NCI-H82 treated with DMSO at 0.1 percent for 48 hours (cell line): Measurements from ENCODE around the gene HS3ST3B1.

Experiments
- DNase-seq: peaks from one replicate; lab custom pipeline; 2025; ENCODE audit not compliant: unreplicated experiment; lab: John Stamatoyannopoulos, UW

Gene HS3ST3B1

GRCh38 chr17:14300575-14301278, at the start of gene HS3ST3B1:
HS3ST3B1 (plus strand) TSS chr17:14301081; CDS start chr17:14301519, 438 bp downstream.
- peak; percentile 99 for DNase-seq

- DNase-seq: peak; percentile 4
Observed at GRCh38 chr17:14261406-14261805, 39.5 kb upstream of the HS3ST3B1 start.

GRCh38 chr17:14268264-14268663, 32.6 kb upstream of the HS3ST3B1 start:
- no peak for DNase-seq

GRCh38 chr17:14269473-14269872, 31.4 kb upstream of the HS3ST3B1 start:
- DNase-seq: no peak

- peak; percentile 6 for DNase-seq
Observed at GRCh38 chr17:14270508-14270907, 30.4 kb upstream of the HS3ST3B1 start.

GRCh38 chr17:14276535-14277250, 24.2 kb upstream of the HS3ST3B1 start:
- DNase-seq: no peak

GRCh38 chr17:14281530-14281929, 19.4 kb upstream of the HS3ST3B1 start:
- no peak for DNase-seq

- DNase-seq: no peak
Observed at GRCh38 chr17:14282726-14283125, 18.2 kb upstream of the HS3ST3B1 start.

- no peak for DNase-seq
Observed at GRCh38 chr17:14289162-14289561, 11.7 kb upstream of the HS3ST3B1 start.

- no peak for DNase-seq
Observed at GRCh38 chr17:14294876-14295275, 6.0 kb upstream of the HS3ST3B1 start.

- no peak for DNase-seq
Observed at GRCh38 chr17:14295676-14296075, 5.2 kb upstream of the HS3ST3B1 start.

GRCh38 chr17:14296166-14296910, 4.5 kb upstream of the HS3ST3B1 start:
- no peak for DNase-seq

- no peak for DNase-seq
Observed at GRCh38 chr17:14297161-14297851, 3.6 kb upstream of the HS3ST3B1 start.

- no peak for DNase-seq
Observed at GRCh38 chr17:14298221-14298946, 2.5 kb upstream of the HS3ST3B1 start.

- DNase-seq: no peak
Observed at GRCh38 chr17:14298947-14299279, 2.0 kb upstream of the HS3ST3B1 start.

GRCh38 chr17:14299280-14300141, 1.4 kb upstream of the HS3ST3B1 start:
- DNase-seq: no peak

- no peak for DNase-seq
Observed at GRCh38 chr17:14301279-14302090, 604 bp downstream of the HS3ST3B1 start.

GRCh38 chr17:14302091-14302430, 1.2 kb downstream of the HS3ST3B1 start:
- no peak for DNase-seq
